Sciatic nerve (tissue), 2 donors: ENCODE results near the gene SEPSECS. TPM values are rescaled to one million over a fixed set of nuclear protein-coding genes. Genes with fewer than 3 reads are reported as not detected.

Experiments used
- ATAC-seq: fragments of 200-7000 bp; cut with Tn5 transposase; one replicate; pipeline ENCODE4 v1.9.1; 2020; ENCODE audit warnings: mild to moderate bottlenecking, moderate library complexity
- DNase-seq: peaks from one replicate; pipeline ENCODE4 v3.0.0-alpha.2; 2020; ENCODE audit warnings: low spot score
- intact Hi-C: fragments of 100-400 bp; cut with DNase I; formaldehyde crosslinking; loops from one replicate; pipeline ENCODE4 v1.14.2; 2022
- total RNA-seq: library from RNA; stranded (reverse); fragmentation: NEBNext Ultra II Directional; extraction: Animal tissue kit (Norgen Biotek cat#: 25700); gene quantifications from one replicate; pipeline ENCODE4 v1.2.1, GENCODE V29; 2021
- donor health status: DM: no; HTN: no; CAD: no.
- donor health status: DM: no; HTN: no; CAD: no.

Gene SEPSECS
- total RNA-seq, 1 donor from 2014 or later, result 11.3 TPM

- ATAC-seq (peak; percentile 59), DNase-seq (no peak)
- intact Hi-C loops, result no loop called here
Measured at GRCh38 chr4:25160714-25161592, 704 bp upstream of the SEPSECS start.

GRCh38 chr4:25158817-25159216 is 1.4 kb downstream of the SEPSECS start:
- intact Hi-C loops, result no loop called here
- DNase-seq, result no peak
- ATAC-seq, result no peak

GRCh38 chr4:25157081-25157480 is 3.2 kb downstream of the SEPSECS start:
- no peak for ATAC-seq
- no peak for DNase-seq
- intact Hi-C loops, result no loop called here

GRCh38 chr4:25155947-25156346 is 4.3 kb downstream of the SEPSECS start:
- intact Hi-C loops, result no loop called here
- DNase-seq (no peak), ATAC-seq (no peak)

GRCh38 chr4:25154594-25155265 is 5.5 kb downstream of the SEPSECS start:
- DNase-seq, result no peak
- ATAC-seq, result no peak
- intact Hi-C loops, result no loop called here

GRCh38 chr4:25146076-25146475 is 14.2 kb downstream of the SEPSECS start:
- intact Hi-C loops, result loop anchor here (10.0 kb wide), 1 partner anchor 161 kb away; no protein-coding TSS in a partner anchor
- no peak for DNase-seq
- ATAC-seq, result no peak

GRCh38 chr4:25144870-25145481 is 15.3 kb downstream of the SEPSECS start:
- intact Hi-C loops, result loop anchor here (10.0 kb wide), 1 partner anchor 160 kb away; no protein-coding TSS in a partner anchor
- ATAC-seq, result no peak
- DNase-seq, result no peak

- no peak for DNase-seq
- no peak for ATAC-seq
- intact Hi-C loops, result loop anchor here (10.0 kb wide), 1 partner anchor 158 kb away; no protein-coding TSS in a partner anchor
Measured at GRCh38 chr4:25142468-25142867, 17.8 kb downstream of the SEPSECS start.

GRCh38 chr4:25141592-25141991 is 18.7 kb downstream of the SEPSECS start:
- DNase-seq (no peak), ATAC-seq (no peak)
- intact Hi-C loops, result loop anchor here (10.0 kb wide), 1 partner anchor 157 kb away; no protein-coding TSS in a partner anchor

- DNase-seq (no peak), ATAC-seq (no peak)
- intact Hi-C loops, result no loop called here
Measured at GRCh38 chr4:25133132-25133531, 27.1 kb downstream of the SEPSECS start.

GRCh38 chr4:25131926-25132325 is 28.3 kb downstream of the SEPSECS start:
- ATAC-seq, result no peak
- intact Hi-C loops, result no loop called here
- no peak for DNase-seq

GRCh38 chr4:25131381-25131780 is 28.9 kb downstream of the SEPSECS start:
- DNase-seq (no peak), ATAC-seq (no peak)
- intact Hi-C loops, result no loop called here

GRCh38 chr4:25129917-25130316 is 30.3 kb downstream of the SEPSECS start:
- DNase-seq, result no peak
- intact Hi-C loops, result no loop called here
- no peak for ATAC-seq

- no peak for ATAC-seq
- intact Hi-C loops, result no loop called here
- DNase-seq, result no peak
Measured at GRCh38 chr4:25128671-25129070, 31.6 kb downstream of the SEPSECS start.

- intact Hi-C loops, result no loop called here
- ATAC-seq (no peak), DNase-seq (no peak)
Measured at GRCh38 chr4:25123236-25123635, 37.0 kb downstream of the SEPSECS start.

- ATAC-seq, result no peak
- no peak for DNase-seq
- intact Hi-C loops, result no loop called here
Measured at GRCh38 chr4:25120146-25120940, 39.9 kb downstream of the SEPSECS start.

- DNase-seq, result no peak
- intact Hi-C loops, result no loop called here
- no peak for ATAC-seq
Measured at GRCh38 chr4:25117716-25118472, 42.4 kb downstream of the SEPSECS start.

GRCh38 chr4:25117274-25117673 is 43.0 kb downstream of the SEPSECS start:
- intact Hi-C loops, result no loop called here
- ATAC-seq (peak; percentile 68), DNase-seq (no peak)
